ENCODE data around the gene CCDC27.

CCDC27 gene

DNA sequence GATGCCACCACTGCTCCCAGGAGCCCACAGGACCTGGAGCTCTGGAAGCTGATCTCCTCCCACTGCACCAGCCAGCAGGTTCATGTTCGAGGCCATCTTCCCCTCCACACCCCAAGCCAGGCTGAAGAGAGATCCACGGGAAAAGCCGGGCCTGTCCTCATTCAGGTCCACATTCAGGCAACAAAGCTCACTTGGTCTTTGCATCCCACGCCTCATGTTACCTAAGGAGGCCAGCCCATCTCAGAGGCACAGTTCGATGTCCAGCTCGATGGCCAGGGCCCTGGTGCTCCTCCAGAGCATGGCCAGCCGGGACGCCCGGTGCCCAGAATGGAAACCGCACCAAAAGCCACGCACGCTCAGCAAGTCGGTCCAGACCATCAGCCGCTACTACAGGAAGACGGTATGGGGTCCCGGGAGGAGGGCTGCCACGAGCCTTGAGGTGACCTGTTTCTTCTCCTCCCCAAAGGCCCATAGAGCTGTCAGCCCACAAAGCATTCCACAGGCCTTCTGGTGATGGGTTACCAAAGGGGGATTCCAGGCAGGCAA lies at the start of gene CCDC27:
Gene CCDC27, plus strand, starts transcription at position 51 of the 546 bp plus-strand sequence. Its CDS starts 32 bp downstream, at position 83.
- no peak for DNase-seq (ENCODE audit: low read depth in 2 of 2)

DNA sequence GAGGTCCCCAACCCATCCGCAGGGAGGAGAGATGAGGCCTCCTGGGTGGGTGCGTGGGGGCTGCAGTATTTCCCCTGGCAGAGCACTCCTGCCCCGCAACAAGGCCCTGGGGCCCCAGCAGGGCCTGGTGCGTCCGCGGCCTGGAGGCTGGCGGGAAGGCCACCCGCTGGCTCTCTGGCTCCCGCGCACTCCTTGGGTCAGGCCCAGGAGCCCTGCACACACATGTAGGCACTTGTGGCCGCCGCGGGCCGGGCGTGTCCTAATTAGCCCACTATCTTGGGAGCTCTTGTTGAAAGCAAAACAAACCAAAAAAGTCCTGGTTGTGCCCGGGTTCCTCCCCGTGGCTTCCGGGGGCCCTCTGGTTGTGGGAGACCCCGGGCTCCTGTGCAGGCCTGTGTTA lies 49.7 kb upstream of the CCDC27 start:
- no peak for DNase-seq (ENCODE audit: low read depth in 2 of 2)

DNA sequence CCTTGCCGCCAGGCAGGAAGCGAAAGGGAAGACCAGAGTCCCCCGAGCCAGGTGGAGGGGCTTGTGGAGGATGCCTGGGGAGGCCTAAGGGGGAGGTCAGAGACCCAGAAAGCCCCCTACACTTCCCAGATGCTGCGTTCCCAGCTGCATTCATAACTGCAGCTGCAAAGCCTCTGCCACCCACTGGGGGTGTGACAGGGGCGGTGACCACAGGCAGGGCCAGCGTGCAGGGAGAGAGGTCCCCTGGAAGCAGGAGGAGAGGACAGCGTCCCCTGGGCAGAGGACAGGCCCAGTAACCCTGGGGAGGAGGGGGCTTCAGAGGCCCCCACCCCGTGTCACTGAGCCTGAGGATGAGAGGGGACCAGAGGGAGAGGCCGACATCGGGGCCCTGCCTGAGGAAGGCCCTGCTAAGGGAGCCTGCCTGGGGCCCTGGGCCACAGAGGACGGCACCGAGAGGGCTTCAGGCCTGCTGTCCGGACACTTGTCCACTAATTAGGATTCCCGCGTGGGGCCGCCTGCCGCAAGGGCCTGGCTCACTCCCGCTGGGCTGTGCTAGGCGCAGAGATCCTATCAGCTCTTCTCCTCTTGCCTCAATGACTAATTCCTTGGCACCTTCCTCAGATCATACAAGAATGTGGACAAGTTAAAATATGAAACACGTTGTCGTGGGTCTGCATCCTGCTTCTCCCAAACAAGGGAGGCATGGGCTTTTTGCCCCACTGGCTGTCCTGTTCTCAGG lies 49.1 kb upstream of the CCDC27 start:
- DNase-seq (ENCODE audit: low read depth in 2 of 2): no peak

DNA sequence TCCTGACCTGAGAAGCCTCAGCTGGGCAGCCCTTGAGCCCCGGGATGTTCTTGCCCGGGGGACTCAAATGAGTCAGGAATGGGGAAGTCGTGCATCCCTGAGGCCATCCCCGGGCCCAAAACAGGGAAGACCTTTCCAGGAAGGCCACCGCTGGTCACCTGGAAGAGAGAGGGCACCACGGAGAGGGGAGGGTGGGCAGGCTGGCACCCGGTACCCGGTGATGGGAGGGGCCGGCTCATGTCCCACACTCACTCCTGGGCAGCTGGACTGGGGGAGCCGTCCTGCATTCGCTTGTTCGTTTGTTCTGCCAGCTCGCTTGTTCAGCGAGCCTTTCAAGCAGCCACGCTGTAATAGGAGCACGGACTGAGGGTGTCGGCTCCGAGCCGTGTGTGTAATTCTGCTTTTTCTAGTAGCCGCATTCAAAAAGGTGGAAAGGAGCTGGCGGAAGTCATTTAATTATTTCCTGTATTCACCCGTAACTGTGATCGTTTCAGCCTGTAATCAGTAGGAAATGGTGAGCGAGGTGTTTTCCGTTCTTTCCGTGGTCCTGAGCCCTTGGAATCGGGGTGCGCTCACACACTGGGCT lies 48.4 kb upstream of the CCDC27 start:
- DNase-seq (ENCODE audit: low read depth in 2 of 2): no peak

DNA sequence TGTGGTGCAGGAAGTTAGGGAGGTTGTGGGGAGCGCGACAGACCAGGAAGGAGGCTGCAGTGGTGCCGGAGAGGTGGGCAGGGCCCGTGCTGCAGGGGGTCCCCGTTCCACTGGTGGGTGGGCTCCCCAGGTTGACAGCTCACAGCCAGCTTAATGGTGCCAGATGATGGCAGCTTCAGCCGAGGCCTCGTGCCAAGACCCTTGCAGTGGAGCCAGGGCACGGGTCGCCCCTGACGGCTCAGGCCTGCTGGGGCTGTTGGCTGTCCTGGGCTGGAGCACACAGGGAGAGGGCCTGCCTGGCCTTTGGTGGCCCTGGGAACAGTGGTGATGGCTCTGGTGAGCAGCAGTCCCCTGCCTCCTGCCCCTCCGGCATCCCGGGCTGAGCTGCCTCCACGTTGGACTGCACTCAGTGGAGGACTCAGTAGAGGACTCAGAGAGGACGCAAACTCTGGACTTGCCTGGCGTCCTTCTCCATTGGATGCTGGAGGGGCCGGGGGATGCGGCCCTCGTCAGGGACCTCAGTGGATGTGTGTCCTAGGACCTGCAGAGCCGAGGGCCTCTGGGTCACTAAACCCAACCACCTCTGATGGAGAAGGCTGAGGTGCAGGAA lies 46.8 kb upstream of the CCDC27 start:
- no peak for DNase-seq (ENCODE audit: low read depth in 2 of 2)

DNA sequence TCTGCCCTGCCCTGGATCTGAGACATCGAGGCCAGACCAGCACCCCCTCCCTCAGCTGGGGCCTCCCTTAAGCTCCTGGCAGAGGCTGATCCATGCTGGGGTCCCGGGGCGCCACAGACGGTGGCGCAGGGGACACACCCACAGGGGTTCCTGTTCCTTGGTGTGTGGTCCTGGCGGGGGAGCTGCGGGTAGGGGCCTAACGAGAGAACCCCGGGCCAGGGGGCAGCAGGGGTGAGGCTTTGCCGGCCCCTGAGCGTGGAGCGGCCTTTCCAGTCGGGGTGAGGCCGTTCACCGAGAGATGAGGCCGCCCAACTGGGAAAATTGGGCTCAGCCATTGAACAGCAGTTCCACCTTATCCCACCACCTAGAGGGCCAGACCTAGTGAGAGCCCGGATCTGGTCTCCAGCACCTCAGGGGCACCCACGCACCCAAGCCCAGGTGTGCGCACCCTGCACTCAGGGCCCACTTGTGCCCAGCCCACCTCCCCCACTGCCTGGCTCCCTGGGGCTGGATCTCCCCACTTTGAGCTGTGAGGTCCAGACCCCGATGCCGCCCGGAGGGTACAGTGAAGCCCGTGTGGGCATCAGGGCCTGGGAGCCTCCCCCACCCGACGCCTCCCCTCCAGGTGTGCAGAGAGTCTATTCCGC lies 45.5 kb upstream of the CCDC27 start:
- no peak for DNase-seq (ENCODE audit: low read depth in 2 of 2)

DNA sequence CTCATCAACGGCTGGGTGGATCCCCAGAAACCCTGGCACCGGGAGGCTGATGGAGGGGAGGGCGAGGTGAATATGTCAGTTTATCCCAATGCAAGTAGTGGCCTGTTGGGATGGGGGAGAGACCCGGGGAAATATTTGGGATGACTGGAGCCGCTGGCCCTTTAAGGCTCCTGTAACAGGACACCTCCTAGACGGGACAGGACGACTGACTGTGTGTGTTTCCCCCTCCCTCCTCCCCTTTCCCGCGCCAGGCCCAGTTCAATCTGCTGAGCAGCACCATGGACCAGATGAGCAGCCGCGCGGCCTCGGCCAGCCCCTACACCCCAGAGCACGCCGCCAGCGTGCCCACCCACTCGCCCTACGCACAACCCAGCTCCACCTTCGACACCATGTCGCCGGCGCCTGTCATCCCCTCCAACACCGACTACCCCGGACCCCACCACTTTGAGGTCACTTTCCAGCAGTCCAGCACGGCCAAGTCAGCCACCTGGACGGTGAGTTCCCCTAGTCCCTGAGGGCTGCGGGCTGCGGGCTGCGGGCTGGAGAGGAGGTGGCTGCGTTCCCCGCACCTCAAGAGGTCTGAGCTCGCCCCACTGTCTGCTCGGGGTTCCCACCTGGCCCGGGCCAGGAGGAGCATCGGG lies 44.8 kb upstream of the CCDC27 start:
- no peak for DNase-seq (ENCODE audit: low read depth in 2 of 2)

DNA sequence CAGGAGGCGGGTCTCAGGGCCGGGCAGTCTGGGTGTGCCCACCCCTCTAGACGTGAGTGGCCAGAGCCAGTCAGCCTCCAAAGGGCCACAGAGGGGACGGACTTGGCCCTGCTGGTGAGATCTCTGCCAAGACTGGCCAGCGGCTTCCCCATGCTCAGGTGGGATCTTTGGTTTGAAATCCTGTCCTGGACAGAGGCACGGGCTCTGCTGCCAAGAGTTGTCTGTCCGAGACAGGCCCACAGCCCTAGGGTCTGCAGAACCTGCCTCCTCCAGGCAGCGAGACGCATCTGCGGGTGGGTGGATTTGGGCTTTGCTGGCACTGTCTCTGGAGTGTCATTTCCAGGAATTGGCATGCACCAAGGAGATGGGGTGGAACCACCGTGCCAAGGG lies 44.3 kb upstream of the CCDC27 start:
- no peak for DNase-seq (ENCODE audit: low read depth in 2 of 2)

DNA sequence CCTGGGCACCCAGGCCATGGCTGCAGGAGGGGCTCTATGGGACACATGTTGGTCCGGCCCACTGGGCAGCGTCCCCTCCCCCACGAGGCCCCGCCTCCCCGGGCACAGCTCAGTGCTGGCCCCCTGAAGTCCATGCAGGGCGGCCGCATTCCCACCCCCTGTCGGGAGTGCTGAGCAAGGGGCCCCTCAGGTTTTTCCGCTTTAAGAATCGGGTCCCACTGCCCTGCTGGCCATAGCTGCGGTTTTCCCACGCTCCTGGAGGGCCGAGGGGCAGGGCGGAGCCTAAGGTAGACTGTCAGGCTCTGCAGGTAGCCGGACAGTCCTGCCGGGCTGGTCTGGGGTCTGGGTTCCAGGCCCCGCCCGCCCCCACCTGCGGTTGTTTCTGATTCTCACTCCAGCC lies 43.5 kb upstream of the CCDC27 start:
- DNase-seq (ENCODE audit: low read depth in 2 of 2): no peak

DNA sequence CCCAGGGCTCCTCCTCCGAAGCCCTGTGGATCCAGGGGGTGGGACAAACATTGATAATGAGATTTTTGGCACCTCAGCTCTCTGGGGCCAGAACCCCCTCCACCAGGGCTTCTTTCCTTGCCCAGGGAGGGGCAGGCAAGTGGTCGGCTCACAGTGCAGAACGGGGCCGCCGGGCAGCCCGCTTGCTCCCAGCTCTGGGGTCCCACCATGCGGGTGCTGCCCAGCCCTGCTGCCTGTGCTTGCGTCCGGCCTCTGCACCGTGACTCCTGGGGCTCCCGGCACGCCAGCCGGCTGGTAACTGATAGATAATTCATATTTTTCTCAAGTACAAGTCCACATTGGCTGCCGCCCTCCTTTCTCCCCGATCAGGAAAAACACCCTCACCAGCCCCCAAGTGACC lies 42.0 kb upstream of the CCDC27 start:
- no peak for DNase-seq (ENCODE audit: low read depth in 2 of 2)

DNA sequence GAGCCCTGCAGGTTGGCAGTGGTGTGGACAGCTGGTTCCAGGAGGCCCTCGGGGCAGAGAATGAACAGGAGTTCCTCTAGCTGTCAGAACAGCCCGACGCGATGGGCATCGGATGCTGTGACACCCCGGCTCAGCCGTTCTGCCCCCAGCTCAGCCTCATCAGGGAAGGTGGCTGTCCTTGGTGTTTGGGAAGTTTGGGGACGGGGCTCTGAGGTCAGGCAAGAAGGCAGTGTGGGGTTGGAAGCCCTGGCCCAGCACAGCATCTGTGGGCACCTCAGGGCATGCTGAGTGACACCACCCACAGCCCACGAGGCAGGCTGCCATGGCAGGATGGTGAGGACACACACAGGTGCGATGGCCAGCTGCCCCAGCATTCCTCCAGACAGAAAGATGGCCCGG lies 40.9 kb upstream of the CCDC27 start:
- DNase-seq (ENCODE audit: low read depth in 2 of 2): no peak

DNA sequence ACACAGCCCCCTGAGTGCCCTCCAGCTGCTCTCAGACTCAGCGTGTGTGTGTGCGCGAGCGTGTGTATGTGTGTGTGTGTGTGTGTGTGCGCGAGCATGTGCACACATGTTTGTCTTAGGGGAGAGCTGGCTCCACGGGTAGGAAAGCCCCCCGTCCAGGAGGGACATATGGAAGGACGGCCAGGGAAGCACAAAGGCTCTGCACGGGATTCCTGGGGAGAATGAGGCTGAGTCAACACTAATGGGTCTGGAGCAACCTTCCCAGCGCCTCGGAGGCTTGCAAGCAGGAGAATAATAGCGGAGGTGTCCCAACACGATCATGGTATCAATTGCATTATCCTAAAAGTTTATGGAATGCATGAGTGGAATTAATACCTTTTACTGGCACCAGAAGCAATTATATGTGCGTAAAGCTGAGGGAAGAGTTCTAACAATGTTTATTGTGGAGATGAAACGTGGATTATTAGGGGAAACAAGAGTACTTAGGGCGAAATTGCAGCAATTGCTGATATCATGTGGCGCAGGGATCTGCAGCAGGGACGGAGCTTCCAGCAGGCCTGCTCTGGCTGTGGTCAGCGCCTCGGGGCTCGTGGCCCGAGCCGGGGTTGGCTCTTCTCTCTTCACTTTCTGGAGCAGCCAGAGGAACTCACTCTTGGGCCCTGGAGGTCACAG lies 40.3 kb upstream of the CCDC27 start:
- no peak for DNase-seq (ENCODE audit: low read depth in 2 of 2)

DNA sequence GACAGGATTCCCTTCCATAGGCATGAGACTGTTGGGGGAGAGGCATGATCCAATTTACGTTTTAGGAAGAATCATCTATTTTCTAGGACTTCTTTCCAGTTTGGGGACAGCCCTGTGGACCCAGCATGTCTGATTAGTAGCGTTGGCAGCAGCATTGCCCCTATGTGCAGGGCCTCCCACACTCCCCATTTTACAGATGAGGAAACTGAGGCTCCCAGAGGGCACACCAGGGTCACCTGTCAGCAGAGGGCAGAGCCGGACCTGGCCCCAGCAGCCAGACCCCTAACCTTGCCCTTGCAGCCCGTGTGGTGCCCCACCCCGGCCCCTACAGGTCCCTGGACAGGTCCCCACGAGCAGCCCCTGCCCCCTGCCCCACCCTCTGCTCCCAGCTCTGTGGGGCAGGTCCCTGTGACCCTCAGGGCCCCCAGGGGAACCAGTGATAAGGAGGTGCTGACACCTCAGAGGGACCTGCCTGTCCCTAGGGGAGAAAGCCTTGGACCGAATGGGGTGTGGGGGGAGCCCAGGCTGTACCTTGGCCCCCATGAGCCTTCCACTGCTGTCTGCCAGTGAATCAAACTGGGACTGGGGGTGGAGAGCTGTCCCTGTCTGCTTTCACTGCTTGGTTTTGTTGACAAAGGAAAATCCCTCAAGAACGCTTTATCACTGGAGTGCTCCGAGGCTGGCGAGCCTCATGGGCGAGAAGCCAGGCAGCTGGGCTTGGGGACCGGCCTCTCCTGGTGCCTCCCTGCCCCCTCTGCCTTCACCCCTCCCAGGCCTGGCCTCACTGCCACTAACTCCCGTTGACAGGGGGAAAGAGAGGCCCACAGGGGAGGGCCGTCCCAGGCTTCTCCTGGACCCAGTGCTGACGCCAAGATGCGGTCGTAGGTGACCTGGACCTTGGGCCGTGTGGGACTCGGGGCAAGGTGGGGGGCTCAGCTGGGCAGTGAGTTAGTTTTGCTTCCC lies 39.4 kb upstream of the CCDC27 start:
- no peak for DNase-seq (ENCODE audit: low read depth in 2 of 2)

DNA sequence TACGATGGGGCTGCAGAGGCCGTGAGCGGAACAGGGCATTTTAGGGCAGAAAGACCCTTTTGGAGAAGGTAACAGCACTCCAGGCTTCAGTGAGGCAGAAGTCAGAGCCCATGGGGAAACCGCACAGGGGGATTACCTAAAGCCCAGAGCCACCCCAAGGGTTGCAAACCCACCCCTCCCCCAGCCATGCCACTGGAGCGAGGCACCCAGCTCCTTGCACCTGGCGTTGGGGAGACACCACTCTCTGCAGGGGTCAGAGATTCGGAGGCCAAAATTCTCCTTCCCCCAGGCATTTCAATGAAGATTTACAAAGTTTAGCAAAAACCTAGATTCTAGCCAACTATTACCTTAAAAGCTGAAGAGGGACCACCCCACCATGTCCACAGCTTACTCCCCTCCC lies 38.4 kb upstream of the CCDC27 start:
- DNase-seq (ENCODE audit: low read depth in 2 of 2): no peak

DNA sequence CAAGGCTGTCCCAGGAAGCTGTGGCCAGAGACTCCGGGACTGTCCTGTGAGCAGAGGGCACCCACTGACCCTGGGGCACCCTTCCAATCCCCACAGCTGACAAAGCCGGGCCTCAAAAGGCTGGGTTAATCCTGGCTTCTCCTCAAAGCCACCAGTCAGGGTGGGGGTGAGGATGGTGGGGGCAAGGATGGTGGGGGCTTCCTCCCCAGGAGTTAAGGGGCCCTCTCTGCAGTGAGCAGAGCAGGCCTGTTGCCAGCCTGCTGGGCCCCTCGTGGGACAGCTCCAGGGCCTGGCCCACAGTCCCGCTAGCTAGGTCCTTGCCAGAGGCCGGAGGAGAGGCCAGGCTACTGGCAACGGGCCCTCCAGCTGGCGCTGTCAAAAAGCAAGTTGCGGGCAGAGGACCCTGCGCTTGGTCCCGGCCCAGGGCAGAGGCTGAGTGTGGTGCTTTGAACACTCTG lies 37.9 kb upstream of the CCDC27 start:
- DNase-seq (ENCODE audit: low read depth in 2 of 2): no peak

DNA sequence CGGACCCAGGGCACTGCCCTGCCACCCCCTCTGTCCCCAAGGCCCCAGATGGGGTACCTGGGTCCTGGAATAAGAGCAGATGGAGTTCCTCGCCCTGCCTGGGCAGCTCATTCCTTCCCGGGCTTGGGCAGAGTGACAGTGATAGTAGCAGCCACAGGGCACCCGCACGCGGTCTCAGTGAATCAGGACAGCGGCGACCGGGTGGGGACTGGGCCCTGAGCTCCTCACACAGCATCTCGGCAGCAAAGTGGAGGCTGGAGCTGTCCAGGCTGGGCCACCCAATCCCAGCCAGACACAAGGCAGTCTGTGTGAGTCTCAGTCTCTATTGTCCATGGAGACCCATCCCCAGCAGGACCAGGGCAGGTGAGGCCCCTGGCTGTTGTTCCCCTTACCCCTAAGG lies 37.4 kb upstream of the CCDC27 start:
- no peak for DNase-seq (ENCODE audit: low read depth in 2 of 2)

DNA sequence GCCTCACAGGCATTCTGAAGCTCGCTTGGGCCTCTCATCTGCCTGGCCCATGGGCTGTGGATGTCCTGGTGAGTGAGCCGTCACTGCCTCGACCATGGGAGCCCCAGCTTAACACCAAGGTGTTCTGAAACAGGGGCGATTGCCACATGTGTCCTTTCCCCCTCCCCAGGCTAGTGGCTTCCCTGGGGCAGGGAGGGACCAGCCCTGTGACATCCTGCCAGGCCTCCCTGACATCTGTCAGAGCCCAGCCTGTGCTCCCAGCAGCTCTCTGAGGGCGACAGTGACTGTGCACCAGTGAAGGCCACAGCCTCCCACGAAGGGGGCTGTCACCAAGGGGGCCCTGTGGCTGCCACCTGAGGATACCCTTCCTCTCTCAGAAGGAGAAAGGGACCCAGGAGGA lies 35.9 kb upstream of the CCDC27 start:
- DNase-seq (ENCODE audit: low read depth in 2 of 2): no peak

DNA sequence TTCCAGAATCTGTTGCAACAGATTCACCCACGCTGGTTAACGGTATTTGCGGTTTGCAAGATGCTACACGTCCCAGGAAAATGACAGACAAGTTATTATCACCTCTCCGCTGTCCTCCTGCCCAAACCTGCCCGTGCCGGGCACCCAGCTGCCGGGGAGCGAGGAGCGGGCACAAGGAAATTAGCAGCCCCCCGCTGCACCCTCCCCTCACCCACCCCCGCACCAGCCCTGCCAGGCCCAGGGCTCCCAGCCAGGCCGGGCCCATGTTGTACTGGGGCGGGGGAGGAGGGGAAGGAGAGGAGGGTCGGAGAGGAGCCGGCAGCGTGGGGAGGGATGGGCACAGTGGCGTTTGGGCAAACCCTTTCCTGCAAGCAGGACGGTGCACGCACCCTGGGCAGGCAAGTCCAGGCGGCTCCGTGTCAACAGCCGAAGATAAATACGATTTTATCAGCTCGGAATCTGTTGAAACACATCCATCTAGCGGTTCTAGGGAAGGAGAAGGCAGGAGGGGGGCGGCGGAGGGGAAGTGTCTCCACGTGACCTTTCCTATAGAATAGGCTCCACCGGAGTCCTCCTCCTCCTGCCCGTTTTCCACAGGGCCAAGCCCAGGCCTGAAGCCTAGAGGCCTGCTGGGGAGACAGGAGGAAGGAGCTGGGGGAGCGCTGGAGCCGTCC lies 35.1 kb upstream of the CCDC27 start:
- no peak for DNase-seq (ENCODE audit: low read depth in 2 of 2)

DNA sequence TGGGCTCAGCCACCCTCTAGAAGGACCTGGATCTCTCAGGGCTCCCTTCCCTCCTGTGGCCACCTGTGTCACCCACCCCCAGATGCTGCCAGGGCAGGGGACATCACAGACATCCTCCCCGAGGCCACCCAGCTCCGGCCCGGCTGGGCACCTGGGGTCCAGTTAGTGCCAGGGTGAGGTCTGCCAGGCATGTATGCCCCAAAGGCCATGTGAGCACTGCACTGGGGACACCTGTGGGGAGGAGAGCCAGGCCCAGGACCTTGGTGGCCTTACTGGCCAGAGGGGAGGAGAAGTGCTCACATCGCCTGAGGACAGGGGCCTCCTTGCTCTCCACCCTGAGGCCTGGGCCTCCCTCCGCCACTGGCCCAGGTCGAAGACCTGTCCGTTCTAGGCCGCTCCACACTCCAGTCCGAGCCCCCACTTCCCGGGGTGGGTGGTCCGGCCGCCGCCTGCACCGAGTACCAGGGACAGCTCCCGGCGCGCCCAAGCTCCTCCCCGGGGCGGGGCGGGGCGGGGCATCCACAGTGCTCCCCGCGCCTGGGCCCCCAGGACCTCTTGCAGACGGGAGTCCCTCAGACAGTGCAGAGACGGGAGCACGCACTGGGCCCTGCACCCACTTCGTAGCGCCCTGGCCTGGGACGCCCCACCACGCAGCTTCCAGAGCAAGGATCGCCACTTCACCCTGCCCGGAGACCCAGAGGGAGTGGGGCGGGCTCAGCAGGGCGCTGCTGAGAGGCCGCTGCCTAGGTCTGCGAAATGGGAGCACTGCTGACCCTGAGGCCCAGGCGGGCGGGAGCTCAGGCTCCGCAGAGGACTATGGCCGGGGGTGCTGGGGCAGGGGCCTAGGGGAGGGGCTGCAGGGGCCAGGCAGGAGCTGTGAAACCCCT lies 34.3 kb upstream of the CCDC27 start:
- DNase-seq (ENCODE audit: low read depth in 2 of 2): no peak

All from stimulated activated CD8-positive, alpha-beta memory T cell treated with anti-CD3 and anti-CD28 coated beads, Interleukin-15, amount 100 ng/mL, for 48 hours (primary cell).